Heart right ventricle (tissue), 16 donors: Measurements from ENCODE around the gene CEP57L1. TPM values are rescaled to one million over a fixed set of nuclear protein-coding genes. Genes with fewer than 3 reads are reported as not detected.

Source experiments
- ATAC-seq, 8 donors: fragments of 200-7000 bp; cut with Tn5 transposase; one replicate each; pipeline ENCODE4 v1.9.1; 2020; ENCODE audit warnings: mild to moderate bottlenecking in 8 of 8, moderate library complexity in 8 of 8, moderate number of reproducible peaks in 1 of 8
- DNase-seq, 2 donors: peaks; one replicate each; pipeline ENCODE4 v3.0.0-alpha.2; 2020
- H3K27ac ChIP-seq, 10 donors: fragments of 200-600 bp; sonication (generic) in 2 of 10; one replicate each; pipeline versions ENCODE4 v1.5.0 to v1.8.0; 2020 to 2022; ENCODE audit warnings: mild to moderate bottlenecking in 3 of 10
- H3K27me3 ChIP-seq, 7 donors: fragments of 200-600 bp; one replicate each; pipeline ENCODE4 v1.8.0; 2021 to 2022; ENCODE audit warnings: mild to moderate bottlenecking in 2 of 7
- H3K36me3 ChIP-seq, 9 donors: fragments of 200-600 bp; sonication (generic) in 1 of 9; one replicate each; pipeline versions ENCODE4 v1.5.0 to v1.8.0; 2020 to 2022; ENCODE audit warnings: mild to moderate bottlenecking in 2 of 9
- H3K4me1 ChIP-seq, 9 donors: fragments of 200-600 bp; sonication (generic) in 1 of 9; one replicate each; pipeline versions ENCODE4 v1.5.0 to v1.8.0; 2020 to 2022; ENCODE audit warnings: mild to moderate bottlenecking in 4 of 9
- H3K4me3 ChIP-seq, 10 donors: fragments of 200-600 bp; sonication (generic) in 2 of 10; one replicate each; pipeline versions ENCODE4 v1.5.0 to v1.8.0; 2020 to 2022; ENCODE audit warnings: mild to moderate bottlenecking in 7 of 10, moderate library complexity in 2 of 10
- H3K9me3 ChIP-seq, 11 donors: fragments of 200-600 bp in 10 of 11; sonication (generic) in 2 of 11; one replicate each; pipeline versions ENCODE4 v1.5.0 to v1.8.0; 2013 to 2022; ENCODE audit warnings: mild to moderate bottlenecking in 2 of 11, control low read depth in 1 of 11, moderate library complexity in 1 of 11
- WGBS, 2 donors: extraction: QIAGEN DNeasy Blood & Tissue Kit; methylation state at CpG; one replicate each; pipeline ENCODE4 v1.1.7; 2013; ENCODE audit warnings: inconsistent platforms in 1 of 2; 5-methylcytosine and 5-hydroxymethylcytosine counted together
- intact Hi-C, 10 donors: fragments of 100-400 bp; cut with DNase I; formaldehyde crosslinking; loops; one replicate each; pipeline versions ENCODE4 v1.11.1 to v1.14.2; 2022
- polyA plus RNA-seq, 2 donors: library from polyadenylated mRNA; stranded (reverse); fragments of 200-250 nt; gene quantifications; one replicate each; pipeline ENCODE4 v1.2.3, GENCODE V29; 2013
- total RNA-seq, 10 donors: library from RNA; stranded (reverse); fragmentation: NEBNext Ultra II Directional in 3 of 10; extraction: Animal tissue kit (Norgen Biotek cat#: 25700) in 3 of 10; gene quantifications; one replicate each; pipeline versions ENCODE4 v1.2.1 to v1.2.4, GENCODE V29; 2021 to 2023
- TF ChIP-seq, protein P1 (sequence below), 9 donors: fragments of 200-600 bp; sonication (generic) in 2 of 9; IDR thresholded peaks; one replicate each; pipeline versions ENCODE4 v1.5.0 to v1.8.0; 2021 to 2022; ENCODE audit warnings: antibody characterized with exemption in 9 of 9, mild to moderate bottlenecking in 5 of 9, moderate library complexity in 1 of 9
- donor health status: Arrhythmogenic right ventricular cardiomyopathy.
- donor health status: ischemic (EF 13 %, LVEDD 7.1; RV severe dilation, severe dysfunction).
- donor health status: healthy with polysubstance abuse.
- donor health status: DM: no; HTN: yes; CAD: no.
- donor health status: DM: no; HTN: no; CAD: no.
- donor health status: ischemic (EF 25% LVEDD 6.9; RV normal size, moderate dysfunction).
- donor health status: ischemic (EF 25% LVEDD 5.7; RV mildly dilated, moderate dysfunction).
- donor health status: healthy.
- donor health status: DM: yes; HTN: yes; CAD: no.
- donor health status: Ischemic cardiomyopathy.
- donor health status: ischemic (EF 35%, LVEDD 5.7; RV mildly dilated, moderate dysfunction).
- donor health status: nonischemic (EF 11% LVEDD 7.7; RV severe dilation, severe dysfunction).
- donor health status: DM: yes; HTN: yes; CAD: no.
- donor health status: PGD.
- donor health status: ischemic (EF 29% LVEDD 5.4; RV normal size, mild dysfunction).
- donor health status: nonischemic (EF 23%, LVEDD 6.1; RV moderate dilation, normal function).

CEP57L1 gene
- total and polyA plus RNA-seq, 12 donors: 4.2 to 17.4 (median 9.6) TPM

DNA sequence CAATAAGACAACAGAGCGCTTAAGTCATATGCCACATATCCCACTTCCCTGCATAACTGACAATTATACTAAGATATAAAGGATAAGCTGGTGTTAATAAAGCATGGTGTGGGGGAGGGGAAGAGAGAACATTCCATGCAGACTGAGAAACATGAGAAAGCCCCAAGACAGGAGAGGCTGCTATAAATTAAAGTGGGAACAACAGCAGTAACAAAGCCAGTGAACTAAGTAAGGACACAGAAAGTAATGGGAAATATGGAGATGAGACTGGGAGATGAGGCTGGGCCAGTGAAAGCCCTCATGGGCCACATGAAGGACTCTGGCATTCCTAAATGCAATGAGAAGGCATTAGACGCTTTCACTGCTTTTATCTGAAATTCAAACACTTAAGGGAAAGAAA lies 42.0 kb upstream of the CEP57L1 start:
- intact Hi-C loops: no loop called here
- H3K27me3 ChIP-seq: no peaks in the 10 kb centered on the region
- TF ChIP-seq, protein P1, sequence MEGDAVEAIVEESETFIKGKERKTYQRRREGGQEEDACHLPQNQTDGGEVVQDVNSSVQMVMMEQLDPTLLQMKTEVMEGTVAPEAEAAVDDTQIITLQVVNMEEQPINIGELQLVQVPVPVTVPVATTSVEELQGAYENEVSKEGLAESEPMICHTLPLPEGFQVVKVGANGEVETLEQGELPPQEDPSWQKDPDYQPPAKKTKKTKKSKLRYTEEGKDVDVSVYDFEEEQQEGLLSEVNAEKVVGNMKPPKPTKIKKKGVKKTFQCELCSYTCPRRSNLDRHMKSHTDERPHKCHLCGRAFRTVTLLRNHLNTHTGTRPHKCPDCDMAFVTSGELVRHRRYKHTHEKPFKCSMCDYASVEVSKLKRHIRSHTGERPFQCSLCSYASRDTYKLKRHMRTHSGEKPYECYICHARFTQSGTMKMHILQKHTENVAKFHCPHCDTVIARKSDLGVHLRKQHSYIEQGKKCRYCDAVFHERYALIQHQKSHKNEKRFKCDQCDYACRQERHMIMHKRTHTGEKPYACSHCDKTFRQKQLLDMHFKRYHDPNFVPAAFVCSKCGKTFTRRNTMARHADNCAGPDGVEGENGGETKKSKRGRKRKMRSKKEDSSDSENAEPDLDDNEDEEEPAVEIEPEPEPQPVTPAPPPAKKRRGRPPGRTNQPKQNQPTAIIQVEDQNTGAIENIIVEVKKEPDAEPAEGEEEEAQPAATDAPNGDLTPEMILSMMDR (IDR thresholded peaks at IDR 0.05): no peak
- DNase-seq (no peak), ATAC-seq (no peak)
- H3K9me3 ChIP-seq: no peaks in the 10 kb centered on the region
- H3K36me3 ChIP-seq: no peaks in the 10 kb centered on the region
- H3K4me3 ChIP-seq: no peak overlapping the region
- H3K4me1 ChIP-seq: peaks cover 0 to 66% (median 45%) of the 10 kb centered on the region in 9 donors
- 85 to 87% methylated on average over 2 of the region's 2 CpGs for WGBS, 2 donors
- H3K27ac ChIP-seq: no peak overlapping the region

DNA sequence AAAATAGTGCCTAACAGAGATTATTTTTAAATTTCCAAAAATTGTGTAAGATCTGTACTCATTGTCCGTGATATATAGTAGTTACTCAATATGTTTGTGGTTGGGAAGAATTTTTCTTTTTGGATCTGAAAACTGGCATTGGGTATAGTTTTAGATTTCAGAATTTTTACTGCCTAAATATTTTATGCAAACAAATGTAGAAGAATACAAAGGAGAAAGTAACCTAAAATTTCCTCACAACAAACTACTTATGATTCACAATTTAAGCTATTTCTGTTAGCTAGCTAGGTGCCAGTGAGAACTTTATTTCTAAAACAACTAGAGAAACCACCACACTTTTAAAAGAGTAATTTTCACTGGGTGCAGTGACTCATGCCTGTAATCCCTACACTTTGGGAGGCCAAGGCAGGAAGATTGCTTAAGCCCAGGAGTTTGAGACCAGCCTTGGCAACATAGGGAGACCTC lies 39.5 kb upstream of the CEP57L1 start:
- intact Hi-C loops: loop anchor here in 2 of 10 donors (5.0 kb wide), 3 partner anchors 44 to 154 kb away; no protein-coding TSS in a partner anchor
- H3K27ac ChIP-seq: peak overlapping the region in 1 of 10 donors; percentile 10

DNA sequence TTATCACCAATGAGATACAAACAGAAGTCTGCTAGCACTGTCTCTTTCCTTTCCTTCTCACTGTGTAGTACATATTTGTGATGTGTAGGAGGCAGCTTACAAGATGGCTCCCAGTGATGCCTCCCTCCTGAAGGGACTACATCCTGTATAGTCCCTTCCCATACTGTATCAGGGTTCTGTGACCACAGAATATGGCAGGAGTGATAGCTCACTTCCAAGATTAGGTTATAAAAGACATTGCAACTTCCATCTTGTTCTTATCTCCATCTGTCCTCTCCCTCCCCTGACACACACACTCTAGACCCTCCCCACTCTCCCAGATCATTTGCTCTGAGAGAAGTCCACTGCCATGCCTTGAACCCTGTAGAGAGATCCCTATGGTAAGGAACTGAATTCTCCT lies 38.6 kb upstream of the CEP57L1 start:
- TF ChIP-seq, protein P1 (IDR thresholded peaks at IDR 0.05): no peak
- ATAC-seq: peak in 1 of 8 donors; percentile 31
- peak overlapping the region in 1 of 10 donors; percentile 10 for H3K27ac ChIP-seq

More for the DNA sequence above, 39.5 kb upstream of the CEP57L1 start:
- Histone ChIP-seq H3K9me3 (no peaks in the 10 kb centered on the region), H3K4me3 (no peak overlapping the region), H3K4me1 (peaks cover 7 to 78% (median 66%) of the 10 kb centered on the region in 9 donors), H3K27me3 (no peaks in the 10 kb centered on the region), H3K36me3 (no peaks in the 10 kb centered on the region)
- ATAC-seq: no peak
- WGBS, 2 donors: 87 to 90% methylated on average over 1 of the region's 1 CpG
- TF ChIP-seq, protein P1 (IDR thresholded peaks at IDR 0.05): no peak
- DNase-seq: no peak

DNA sequence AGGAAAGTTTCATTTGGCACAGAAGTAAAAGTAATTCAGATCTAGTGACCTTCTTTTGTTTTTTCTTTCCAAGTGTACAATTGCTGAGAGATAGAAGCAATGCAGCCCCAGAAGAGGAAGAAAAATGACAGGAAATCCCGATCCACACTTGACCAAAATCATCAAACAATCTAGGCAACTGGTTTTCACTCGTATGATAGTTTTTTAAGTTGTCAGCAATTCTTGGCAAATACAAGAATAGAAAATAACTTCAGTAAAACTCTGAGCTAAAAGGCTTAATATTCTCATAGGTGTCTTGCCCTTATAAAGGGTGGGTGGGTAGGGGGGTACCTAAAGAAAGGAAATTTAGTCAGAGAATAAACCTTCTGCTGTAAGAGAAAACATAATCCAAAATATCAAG lies 36.7 kb upstream of the CEP57L1 start:
- DNase-seq (no peak), ATAC-seq (no peak)
- H3K27me3 ChIP-seq: no peaks in the 10 kb centered on the region
- H3K4me3 ChIP-seq: no peak overlapping the region
- peaks cover 7 to 70% (median 52%) of the 10 kb centered on the region in 9 donors for H3K4me1 ChIP-seq
- TF ChIP-seq, protein P1 (IDR thresholded peaks at IDR 0.05): no peak
- H3K36me3 ChIP-seq: no peaks in the 10 kb centered on the region
- H3K27ac ChIP-seq: peak overlapping the region in 5 of 10 donors; percentile 23 to 67 (median 52)
- no peaks in the 10 kb centered on the region for H3K9me3 ChIP-seq
- intact Hi-C loops: loop anchor here in 3 of 10 donors (2.0 to 5.0 kb wide), 4 partner anchors 46 to 156 kb away; no protein-coding TSS in a partner anchor
- 41 to 42% methylated on average over 2 of the region's 2 CpGs for WGBS, 2 donors

More for the DNA sequence above, 38.6 kb upstream of the CEP57L1 start:
- peaks cover 7 to 79% (median 67%) of the 10 kb centered on the region in 9 donors for H3K4me1 ChIP-seq
- intact Hi-C loops: loop anchor here in 2 of 10 donors (5.0 kb wide), 3 partner anchors 44 to 154 kb away; no protein-coding TSS in a partner anchor
- DNase-seq: no peak
- H3K4me3 ChIP-seq: no peak overlapping the region
- no peaks in the 10 kb centered on the region for H3K9me3 ChIP-seq
- no peaks in the 10 kb centered on the region for H3K36me3 ChIP-seq
- no peaks in the 10 kb centered on the region for H3K27me3 ChIP-seq
